GM12878 (cell line): ENCODE data around the gene RYR2. TPM values are rescaled to one million over a fixed set of nuclear protein-coding genes. Genes with fewer than 3 reads are reported as not detected.

ENCODE experiments used
- NBN ChIP-seq: fragments of 450-650 bp; IDR thresholded peaks from 2 replicates; pipeline ENCODE4 v1.6.1; 2016
- RFX5 ChIP-seq: IDR thresholded peaks from 2 replicates; pipeline ENCODE4 v1.6.1; 2011; ENCODE audit warnings: low read depth, low read length, improper control_type of control experiment
- SMAD5 ChIP-seq: IDR thresholded peaks from 2 replicates; pipeline ENCODE4 v1.6.1; 2016; ENCODE audit warnings: antibody characterized with exemption, low read depth
- SUPT20H ChIP-seq: IDR thresholded peaks from 2 replicates; pipeline ENCODE4 v1.6.1; 2011; ENCODE audit warnings: low read depth, mild to moderate bottlenecking, low read length, moderate library complexity, borderline replicate concordance; ENCODE audit not compliant: control insufficient read depth
- polyA plus RNA-seq, 11 experiments: library from polyadenylated mRNA; depleted of rRNA in 4 of 11; unstranded in 6 of 11; stranded (reverse) in 5 of 11; fragments of >200 nt; fragmentation: Nextera tagmentation in 4 of 11; fragmentation: Illumina TruSeq in 1 of 11; extraction: Ambion mirVana in 4 of 11; extraction: Trizol in 1 of 11; gene quantifications; 1 replicate in 1 of 11; 2 replicates in 10 of 11; pipeline versions ENCODE4 v1.2.1 to v1.2.3, GENCODE V29; 2011 to 2016; ENCODE audit warnings: inconsistent platforms in 2 of 11, missing spikeins in 2 of 11, low read depth in 1 of 11
- total RNA-seq, 4 experiments: library from RNA; depleted of rRNA in 3 of 4; stranded (reverse); fragments of >200 nt in 3 of 4; fragmentation: Illumina TruSeq in 1 of 4; extraction: Trizol in 1 of 4; gene quantifications; 2 replicates each; pipeline versions ENCODE4 v1.2.1 to v1.2.3, GENCODE V29; 2013 to 2021
- TF ChIP-seq, protein P1 (sequence below): fragments of 450-650 bp; IDR thresholded peaks from 2 replicates; pipeline ENCODE4 v1.6.1; 2017; ENCODE audit warnings: mild to moderate bottlenecking, low read depth, inconsistent platforms; ENCODE audit not compliant: poor library complexity, severe bottlenecking
- TF ChIP-seq, protein P2 (sequence below): fragments of 450-650 bp; conservative IDR thresholded peaks from 2 replicates; pipeline ENCODE4 v1.6.1; 2017; ENCODE audit warnings: mild to moderate bottlenecking, moderate library complexity
- TF ChIP-seq, protein P3 (sequence below): fragments of 450-650 bp; IDR thresholded peaks from 2 replicates; pipeline ENCODE4 v1.6.1; 2016; ENCODE audit warnings: mild to moderate bottlenecking, moderate library complexity, borderline replicate concordance

RYR2 gene
- total and polyA plus RNA-seq, 10 of the 15 experiments (the other 5 are each of a cell fraction or from before 2014, with no cell fraction given) = 0.01 to 0.04 TPM; not detected in 8

DNA sequence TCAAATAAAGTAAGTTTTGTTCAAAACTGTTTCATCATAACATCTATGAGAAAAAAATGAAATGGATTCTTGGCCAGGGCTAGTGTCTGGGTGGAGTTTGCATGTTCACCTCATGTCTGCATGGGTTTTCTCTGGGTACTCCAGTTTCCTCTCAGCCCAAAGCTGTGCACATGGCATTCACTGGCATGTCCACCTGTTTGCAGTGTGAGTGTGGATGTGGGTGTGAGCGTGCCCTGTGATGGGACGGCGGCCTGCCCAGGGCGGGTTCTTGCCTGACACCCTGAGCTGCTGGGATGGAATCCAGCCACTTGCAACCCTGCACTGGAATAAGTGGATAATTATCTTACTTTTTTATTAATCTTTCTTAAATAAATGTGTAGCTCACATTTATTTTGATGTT is 185.5 kb downstream of the RYR2 start (continued):
- TF ChIP-seq, protein P1, sequence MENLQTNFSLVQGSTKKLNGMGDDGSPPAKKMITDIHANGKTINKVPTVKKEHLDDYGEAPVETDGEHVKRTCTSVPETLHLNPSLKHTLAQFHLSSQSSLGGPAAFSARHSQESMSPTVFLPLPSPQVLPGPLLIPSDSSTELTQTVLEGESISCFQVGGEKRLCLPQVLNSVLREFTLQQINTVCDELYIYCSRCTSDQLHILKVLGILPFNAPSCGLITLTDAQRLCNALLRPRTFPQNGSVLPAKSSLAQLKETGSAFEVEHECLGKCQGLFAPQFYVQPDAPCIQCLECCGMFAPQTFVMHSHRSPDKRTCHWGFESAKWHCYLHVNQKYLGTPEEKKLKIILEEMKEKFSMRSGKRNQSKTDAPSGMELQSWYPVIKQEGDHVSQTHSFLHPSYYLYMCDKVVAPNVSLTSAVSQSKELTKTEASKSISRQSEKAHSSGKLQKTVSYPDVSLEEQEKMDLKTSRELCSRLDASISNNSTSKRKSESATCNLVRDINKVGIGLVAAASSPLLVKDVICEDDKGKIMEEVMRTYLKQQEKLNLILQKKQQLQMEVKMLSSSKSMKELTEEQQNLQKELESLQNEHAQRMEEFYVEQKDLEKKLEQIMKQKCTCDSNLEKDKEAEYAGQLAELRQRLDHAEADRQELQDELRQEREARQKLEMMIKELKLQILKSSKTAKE = no peak
- TF ChIP-seq, protein P2, sequence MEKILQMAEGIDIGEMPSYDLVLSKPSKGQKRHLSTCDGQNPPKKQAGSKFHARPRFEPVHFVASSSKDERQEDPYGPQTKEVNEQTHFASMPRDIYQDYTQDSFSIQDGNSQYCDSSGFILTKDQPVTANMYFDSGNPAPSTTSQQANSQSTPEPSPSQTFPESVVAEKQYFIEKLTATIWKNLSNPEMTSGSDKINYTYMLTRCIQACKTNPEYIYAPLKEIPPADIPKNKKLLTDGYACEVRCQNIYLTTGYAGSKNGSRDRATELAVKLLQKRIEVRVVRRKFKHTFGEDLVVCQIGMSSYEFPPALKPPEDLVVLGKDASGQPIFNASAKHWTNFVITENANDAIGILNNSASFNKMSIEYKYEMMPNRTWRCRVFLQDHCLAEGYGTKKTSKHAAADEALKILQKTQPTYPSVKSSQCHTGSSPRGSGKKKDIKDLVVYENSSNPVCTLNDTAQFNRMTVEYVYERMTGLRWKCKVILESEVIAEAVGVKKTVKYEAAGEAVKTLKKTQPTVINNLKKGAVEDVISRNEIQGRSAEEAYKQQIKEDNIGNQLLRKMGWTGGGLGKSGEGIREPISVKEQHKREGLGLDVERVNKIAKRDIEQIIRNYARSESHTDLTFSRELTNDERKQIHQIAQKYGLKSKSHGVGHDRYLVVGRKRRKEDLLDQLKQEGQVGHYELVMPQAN = no peak
- no peak for TF ChIP-seq SMAD5
- no peak for TF ChIP-seq SUPT20H
- TF ChIP-seq RFX5 = no peak
- TF ChIP-seq, protein P3, sequence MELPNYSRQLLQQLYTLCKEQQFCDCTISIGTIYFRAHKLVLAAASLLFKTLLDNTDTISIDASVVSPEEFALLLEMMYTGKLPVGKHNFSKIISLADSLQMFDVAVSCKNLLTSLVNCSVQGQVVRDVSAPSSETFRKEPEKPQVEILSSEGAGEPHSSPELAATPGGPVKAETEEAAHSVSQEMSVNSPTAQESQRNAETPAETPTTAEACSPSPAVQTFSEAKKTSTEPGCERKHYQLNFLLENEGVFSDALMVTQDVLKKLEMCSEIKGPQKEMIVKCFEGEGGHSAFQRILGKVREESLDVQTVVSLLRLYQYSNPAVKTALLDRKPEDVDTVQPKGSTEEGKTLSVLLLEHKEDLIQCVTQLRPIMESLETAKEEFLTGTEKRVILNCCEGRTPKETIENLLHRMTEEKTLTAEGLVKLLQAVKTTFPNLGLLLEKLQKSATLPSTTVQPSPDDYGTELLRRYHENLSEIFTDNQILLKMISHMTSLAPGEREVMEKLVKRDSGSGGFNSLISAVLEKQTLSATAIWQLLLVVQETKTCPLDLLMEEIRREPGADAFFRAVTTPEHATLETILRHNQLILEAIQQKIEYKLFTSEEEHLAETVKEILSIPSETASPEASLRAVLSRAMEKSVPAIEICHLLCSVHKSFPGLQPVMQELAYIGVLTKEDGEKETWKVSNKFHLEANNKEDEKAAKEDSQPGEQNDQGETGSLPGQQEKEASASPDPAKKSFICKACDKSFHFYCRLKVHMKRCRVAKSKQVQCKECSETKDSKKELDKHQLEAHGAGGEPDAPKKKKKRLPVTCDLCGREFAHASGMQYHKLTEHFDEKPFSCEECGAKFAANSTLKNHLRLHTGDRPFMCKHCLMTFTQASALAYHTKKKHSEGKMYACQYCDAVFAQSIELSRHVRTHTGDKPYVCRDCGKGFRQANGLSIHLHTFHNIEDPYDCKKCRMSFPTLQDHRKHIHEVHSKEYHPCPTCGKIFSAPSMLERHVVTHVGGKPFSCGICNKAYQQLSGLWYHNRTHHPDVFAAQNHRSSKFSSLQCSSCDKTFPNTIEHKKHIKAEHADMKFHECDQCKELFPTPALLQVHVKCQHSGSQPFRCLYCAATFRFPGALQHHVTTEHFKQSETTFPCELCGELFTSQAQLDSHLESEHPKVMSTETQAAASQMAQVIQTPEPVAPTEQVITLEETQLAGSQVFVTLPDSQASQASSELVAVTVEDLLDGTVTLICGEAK = no peak
- no peak for TF ChIP-seq NBN
